Tibial artery (tissue), 4 donors: ENCODE data around the gene PCDHGB4.
"Not testable (repeated sequence)": the region's sequence is repeated elsewhere in the genome, so short reads cannot be mapped to it uniquely, and the experiment has no call there.

Experiments used
- DNase-seq, 2 donors: peaks; one replicate each; pipeline ENCODE4 v3.0.0-alpha.2; 2019
- H3K27ac ChIP-seq, 2 donors: fragments of 200-600 bp; sonication (generic) in 1 of 2; 1 replicate in 1 of 2; 2 replicates in 1 of 2; pipeline ENCODE4 v1.5.1; 2018 to 2019; ENCODE audit warnings: mild to moderate bottlenecking in 1 of 2
- H3K27me3 ChIP-seq, 2 donors: fragments of 200-600 bp; sonication (generic) in 1 of 2; one replicate each; pipeline versions ENCODE4 v1.5.1 to v1.6.0; 2016 to 2019
- H3K36me3 ChIP-seq, 3 donors: fragments of 200-600 bp; sonication (generic) in 2 of 3; one replicate each; pipeline ENCODE4 v1.5.1; 2016 to 2019; ENCODE audit warnings: mild to moderate bottlenecking in 2 of 3
- H3K4me1 ChIP-seq, 4 donors: fragments of 200-600 bp; sonication (generic) in 2 of 4; 1 replicate in 3 of 4; 2 replicates in 1 of 4; pipeline ENCODE4 v1.5.1; 2016 to 2019
- H3K4me3 ChIP-seq, 2 donors: fragments of 200-600 bp; sonication (generic) in 1 of 2; 1 replicate in 1 of 2; 2 replicates in 1 of 2; pipeline ENCODE4 v1.5.1; 2018 to 2019; ENCODE audit warnings: mild to moderate bottlenecking in 2 of 2
- H3K9me3 ChIP-seq, 3 donors: fragments of 200-600 bp; sonication (generic) in 1 of 3; one replicate each; pipeline ENCODE4 v1.5.1; 2016 to 2019
- intact Hi-C: fragments of 100-400 bp; cut with DNase I; formaldehyde crosslinking; loops from one replicate; pipeline ENCODE4 v1.15.0; 2023; ENCODE audit warnings: low total_unique reads
- TF ChIP-seq, protein P1 (sequence below), 2 experiments: fragments of 200-600 bp in 1 of 2; fragments of 450-650 bp in 1 of 2; IDR thresholded peaks; one replicate each; pipeline ENCODE4 v1.5.1; 2017 to 2019; ENCODE audit warnings: antibody characterized with exemption in 2 of 2, mild to moderate bottlenecking in 1 of 2, moderate library complexity in 1 of 2

Gene PCDHGB4

DNA sequence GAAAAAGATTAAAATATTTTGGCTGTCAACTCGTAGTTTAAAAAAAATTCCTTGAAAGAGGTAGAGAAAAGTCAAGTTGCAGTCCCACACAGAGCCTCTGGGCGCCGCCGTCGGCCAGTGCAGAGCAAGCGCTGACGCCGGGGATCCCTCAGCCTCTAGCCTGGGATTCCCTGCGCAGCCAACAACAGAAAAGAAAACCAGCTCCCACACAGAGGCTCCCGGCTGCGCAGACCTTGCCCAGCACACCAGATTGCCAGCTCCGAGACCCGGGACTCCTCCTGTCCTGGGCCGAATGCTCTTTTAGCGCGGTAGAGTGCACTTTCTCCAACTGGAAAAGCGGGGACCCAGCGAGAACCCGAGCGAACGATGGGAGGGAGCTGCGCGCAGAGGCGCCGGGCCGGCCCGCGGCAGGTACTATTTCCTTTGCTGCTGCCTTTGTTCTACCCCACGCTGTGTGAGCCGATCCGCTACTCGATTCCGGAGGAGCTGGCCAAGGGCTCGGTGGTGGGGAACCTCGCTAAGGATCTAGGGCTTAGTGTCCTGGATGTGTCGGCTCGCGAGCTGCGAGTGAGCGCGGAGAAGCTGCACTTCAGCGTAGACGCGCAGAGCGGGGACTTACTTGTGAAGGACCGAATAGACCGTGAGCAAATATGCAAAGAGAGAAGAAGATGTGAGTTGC lies 30.1 kb downstream of the PCDHGB4 start, which contains the start of gene PCDHGB7:
TSS of gene PCDHGB7 (plus strand) at position 184 of the 679 bp plus-strand sequence. CDS start at position 367, 183 bp downstream.
- TF ChIP-seq, protein P1, sequence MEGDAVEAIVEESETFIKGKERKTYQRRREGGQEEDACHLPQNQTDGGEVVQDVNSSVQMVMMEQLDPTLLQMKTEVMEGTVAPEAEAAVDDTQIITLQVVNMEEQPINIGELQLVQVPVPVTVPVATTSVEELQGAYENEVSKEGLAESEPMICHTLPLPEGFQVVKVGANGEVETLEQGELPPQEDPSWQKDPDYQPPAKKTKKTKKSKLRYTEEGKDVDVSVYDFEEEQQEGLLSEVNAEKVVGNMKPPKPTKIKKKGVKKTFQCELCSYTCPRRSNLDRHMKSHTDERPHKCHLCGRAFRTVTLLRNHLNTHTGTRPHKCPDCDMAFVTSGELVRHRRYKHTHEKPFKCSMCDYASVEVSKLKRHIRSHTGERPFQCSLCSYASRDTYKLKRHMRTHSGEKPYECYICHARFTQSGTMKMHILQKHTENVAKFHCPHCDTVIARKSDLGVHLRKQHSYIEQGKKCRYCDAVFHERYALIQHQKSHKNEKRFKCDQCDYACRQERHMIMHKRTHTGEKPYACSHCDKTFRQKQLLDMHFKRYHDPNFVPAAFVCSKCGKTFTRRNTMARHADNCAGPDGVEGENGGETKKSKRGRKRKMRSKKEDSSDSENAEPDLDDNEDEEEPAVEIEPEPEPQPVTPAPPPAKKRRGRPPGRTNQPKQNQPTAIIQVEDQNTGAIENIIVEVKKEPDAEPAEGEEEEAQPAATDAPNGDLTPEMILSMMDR (IDR thresholded peaks at IDR 0.05): peak; percentile 40 to 49

DNA sequence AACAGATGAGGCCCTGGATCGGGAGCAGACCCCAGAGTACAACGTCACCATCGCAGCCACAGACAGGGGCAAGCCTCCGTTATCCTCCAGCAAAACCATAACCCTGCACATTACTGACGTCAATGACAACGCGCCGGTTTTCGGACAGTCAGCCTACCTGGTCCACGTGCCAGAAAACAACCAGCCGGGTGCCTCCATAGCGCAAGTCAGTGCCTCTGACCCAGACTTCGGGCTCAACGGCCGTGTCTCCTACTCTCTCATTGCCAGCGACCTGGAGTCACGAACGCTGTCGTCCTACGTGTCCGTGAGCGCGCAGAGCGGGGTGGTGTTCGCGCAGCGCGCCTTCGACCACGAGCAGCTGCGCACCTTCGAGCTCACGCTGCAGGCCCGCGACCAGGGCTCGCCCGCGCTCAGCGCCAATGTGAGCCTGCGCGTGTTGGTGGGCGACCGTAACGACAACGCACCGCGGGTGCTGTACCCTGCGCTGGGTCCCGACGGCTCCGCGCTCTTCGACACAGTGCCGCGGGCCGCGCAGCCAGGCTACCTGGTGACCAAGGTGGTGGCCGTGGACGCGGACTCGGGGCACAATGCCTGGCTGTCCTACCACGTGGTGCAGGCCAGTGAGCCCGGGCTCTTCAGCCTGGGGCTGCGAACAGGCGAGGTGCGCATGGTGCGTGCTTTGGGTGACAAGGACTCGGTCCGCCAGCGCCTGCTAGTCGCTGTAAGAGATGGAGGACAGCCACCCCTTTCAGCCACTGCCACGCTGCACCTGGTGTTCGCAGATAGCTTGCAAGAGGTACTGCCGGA lies 31.8 kb downstream of the PCDHGB4 start:
- TF ChIP-seq, protein P1 (IDR thresholded peaks at IDR 0.05): no peak
- Histone ChIP-seq H3K36me3 (peaks cover 0 to 67% (median 63%) of the 10 kb centered on the region in 3 donors), H3K4me1 (no peaks in the 10 kb centered on the region), H3K27me3 (no peaks in the 10 kb centered on the region), H3K9me3 (peaks cover 24 to 99% (median 89%) of the 10 kb centered on the region in 3 donors), H3K4me3 (no peak overlapping the region), H3K27ac (no peak overlapping the region)
- no peak for DNase-seq
- intact Hi-C loops: loop anchor here (10.0 kb wide), 2 partner anchors 94 to 136 kb away; partner anchors contain the start of gene TAF7

More for the DNA sequence above, 30.1 kb downstream of the PCDHGB4 start, which contains the start of gene PCDHGB7:
- H3K27me3 ChIP-seq, H3K27ac ChIP-seq, H3K4me1 ChIP-seq: not testable (repeated sequence)
- intact Hi-C loops: loop anchor here (10.0 kb wide), 2 partner anchors 93 to 137 kb away; partner anchors contain the start of gene TAF7
- Histone ChIP-seq H3K9me3 (peaks cover 23 to 99% (median 89%) of the 10 kb centered on the region in 3 donors), H3K36me3 (peaks cover 5 to 73% (median 67%) of the 10 kb centered on the region in 3 donors), H3K4me3 (peak within 1 kb of the TSS; percentile 46 to 48)
- DNase-seq: peak; percentile 76 to 78

DNA sequence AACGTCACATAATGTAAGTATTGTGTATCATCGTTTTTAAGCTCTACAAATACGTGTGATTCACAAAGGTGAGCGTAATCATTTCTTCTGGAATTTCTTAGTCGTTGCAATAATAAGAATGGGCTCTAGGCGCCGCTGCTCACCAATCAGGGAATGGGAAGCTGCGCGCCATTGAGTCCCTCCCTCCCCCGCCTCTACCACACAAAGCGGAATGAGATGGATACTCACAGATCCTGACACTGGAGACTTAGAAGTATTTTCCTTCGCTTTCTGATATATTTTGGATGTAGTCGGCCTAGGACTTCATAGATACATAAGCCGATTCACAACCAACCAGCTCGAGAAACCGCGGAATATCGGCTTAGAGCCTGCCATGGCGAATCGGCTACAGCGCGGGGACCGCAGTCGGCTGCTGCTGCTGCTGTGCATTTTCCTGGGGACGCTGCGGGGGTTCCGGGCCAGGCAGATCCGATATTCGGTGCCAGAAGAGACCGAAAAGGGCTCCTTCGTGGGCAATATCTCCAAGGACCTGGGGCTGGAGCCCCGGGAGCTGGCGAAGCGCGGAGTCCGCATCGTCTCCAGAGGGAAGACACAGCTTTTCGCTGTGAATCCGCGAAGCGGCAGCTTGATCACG lies 33.5 kb downstream of the PCDHGB4 start, which contains the start of gene PCDHGA11:
TSS of gene PCDHGA11 (plus strand) at position 197 of the 634 bp plus-strand sequence. CDS start at position 374, 177 bp downstream.
- Histone ChIP-seq H3K36me3 (peaks cover 0 to 77% (median 65%) of the 10 kb centered on the region in 3 donors), H3K27ac (no peak within 1 kb of the TSS), H3K9me3 (peaks cover 26 to 100% (median 89%) of the 10 kb centered on the region in 3 donors), H3K4me1 (no peaks in the 10 kb centered on the region), H3K4me3 (peak within 1 kb of the TSS; percentile 25 to 28), H3K27me3 (no peaks in the 10 kb centered on the region)
- peak in 1 of 2 donors; percentile 47 for DNase-seq
- intact Hi-C loops: loop anchor here (10.0 kb wide), 1 partner anchor 176 kb away; the partner anchor contains the start of gene PCDHB15
- TF ChIP-seq, protein P1 (IDR thresholded peaks at IDR 0.05): peak in 1 of 2 experiments; percentile 12

DNA sequence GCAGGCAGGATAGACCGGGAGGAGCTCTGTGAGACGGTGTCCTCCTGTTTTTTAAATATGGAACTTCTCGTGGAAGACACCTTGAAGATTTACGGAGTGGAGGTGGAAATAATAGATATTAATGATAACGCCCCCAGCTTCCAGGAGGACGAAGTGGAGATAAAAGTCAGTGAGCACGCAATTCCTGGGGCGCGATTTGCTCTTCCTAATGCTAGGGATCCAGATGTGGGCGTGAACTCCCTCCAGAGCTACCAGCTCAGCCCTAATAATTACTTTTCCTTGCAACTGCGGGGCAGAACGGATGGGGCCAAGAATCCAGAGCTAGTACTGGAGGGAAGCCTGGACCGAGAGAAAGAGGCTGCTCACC lies 34.0 kb downstream of the PCDHGB4 start:
- Histone ChIP-seq H3K4me1 (no peaks in the 10 kb centered on the region), H3K36me3 (peaks cover 0 to 76% (median 70%) of the 10 kb centered on the region in 3 donors), H3K27me3 (no peaks in the 10 kb centered on the region), H3K4me3 (peak overlapping the region; percentile 25 to 28), H3K9me3 (peaks cover 29 to 100% (median 92%) of the 10 kb centered on the region in 3 donors), H3K27ac (no peak overlapping the region)
- TF ChIP-seq, protein P1 (IDR thresholded peaks at IDR 0.05): no peak
- no peak for DNase-seq
- intact Hi-C loops: loop anchor here (10.0 kb wide), 1 partner anchor 177 kb away; the partner anchor contains the start of gene PCDHB15

DNA sequence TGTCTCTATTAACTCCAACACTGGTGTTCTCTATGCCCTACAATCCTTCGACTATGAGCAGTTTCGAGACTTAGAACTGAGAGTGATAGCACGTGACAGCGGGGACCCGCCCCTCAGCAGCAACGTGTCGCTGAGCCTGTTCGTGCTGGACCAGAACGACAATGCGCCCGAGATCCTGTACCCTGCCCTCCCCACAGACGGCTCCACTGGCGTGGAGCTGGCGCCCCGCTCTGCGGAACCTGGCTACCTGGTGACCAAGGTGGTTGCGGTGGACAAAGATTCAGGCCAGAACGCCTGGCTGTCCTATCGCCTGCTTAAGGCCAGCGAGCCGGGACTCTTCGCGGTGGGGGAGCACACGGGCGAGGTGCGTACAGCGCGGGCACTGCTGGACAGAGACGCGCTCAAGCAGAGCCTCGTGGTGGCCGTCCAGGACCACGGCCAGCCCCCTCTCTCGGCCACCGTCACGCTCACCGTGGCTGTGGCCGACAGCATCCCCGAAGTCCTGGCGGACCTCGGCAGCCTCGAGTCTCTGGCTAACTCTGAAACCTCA lies 35.3 kb downstream of the PCDHGB4 start:
- peaks cover 33 to 100% (median 99%) of the 10 kb centered on the region in 3 donors for H3K9me3 ChIP-seq
- no peaks in the 10 kb centered on the region for H3K4me1 ChIP-seq
- peaks cover 4 to 78% (median 76%) of the 10 kb centered on the region in 3 donors for H3K36me3 ChIP-seq
- intact Hi-C loops: loop anchor here (10.0 kb wide), 1 partner anchor 178 kb away; the partner anchor contains the start of gene PCDHB15
- DNase-seq: no peak
- H3K27ac ChIP-seq: no peak overlapping the region
- no peak overlapping the region for H3K4me3 ChIP-seq
- TF ChIP-seq, protein P1 (IDR thresholded peaks at IDR 0.05): no peak
- H3K27me3 ChIP-seq: no peaks in the 10 kb centered on the region
